PC-9 (cell line): ENCODE data around the gene WBP2NL. TPM values are rescaled to one million over a fixed set of nuclear protein-coding genes. Genes with fewer than 3 reads are reported as not detected.

Source experiments
- BruUV-seq: library from RNA; stranded (reverse); fragments of 400-500 nt; replicated peaks from 2 replicates; lab custom pipeline; 2021; lab: Mats Ljungman, UMichigan
- CTCF ChIA-PET: fragments of 300-600 bp; sonication (Branson Sonifier 250); formaldehyde crosslinking; loops from one replicate; lab custom pipeline; 2022; ENCODE audit warnings: antibody characterized with exemption; lab: Charles Lee
- POLR2A ChIA-PET: fragments of 300-600 bp; sonication (Branson Sonifier 250); formaldehyde crosslinking; loops from one replicate; lab custom pipeline; 2022; ENCODE audit warnings: antibody characterized with exemption; ENCODE audit not compliant: unreplicated experiment; lab: Charles Lee
- DNase-seq, 2 experiments: peaks; one replicate each; pipeline versions ENCODE4 v3.0.0 to v3.0.0-alpha.2; 2015 to 2022; ENCODE audit warnings: mixed read lengths in 1 of 2
- H2AFZ ChIP-seq: fragments of 200-600 bp; sonication (generic); 2 replicates; pipeline ENCODE4 v1.8.1; 2017; ENCODE audit warnings: antibody characterized with exemption
- H3F3A ChIP-seq: fragments of 200-600 bp; sonication (generic); 2 replicates; pipeline ENCODE4 v1.8.1; 2017; ENCODE audit warnings: antibody characterized with exemption, mild to moderate bottlenecking, low read depth; ENCODE audit not compliant: insufficient read depth
- H3K27ac ChIP-seq: fragments of 200-600 bp; sonication (generic); 2 replicates; pipeline ENCODE4 v1.6.1; 2016; ENCODE audit warnings: mixed run types
- H3K27me3 ChIP-seq: fragments of 200-600 bp; sonication (generic); 2 replicates; pipeline ENCODE4 v1.6.1; 2016; ENCODE audit warnings: low read depth, mixed run types; ENCODE audit not compliant: insufficient read depth
- H3K36me3 ChIP-seq: fragments of 200-600 bp; sonication (generic); 2 replicates; pipeline ENCODE4 v1.6.1; 2016; ENCODE audit warnings: low read depth, mixed run types
- H3K4me1 ChIP-seq: fragments of 200-600 bp; sonication (generic); replicated peaks from 2 replicates; pipeline ENCODE4 v1.6.1; 2016; ENCODE audit warnings: mixed run types; ENCODE audit not compliant: insufficient read depth
- H3K4me2 ChIP-seq: fragments of 200-600 bp; sonication (generic); 2 replicates; pipeline ENCODE4 v1.6.1; 2017; ENCODE audit warnings: mixed run types
- H3K4me3 ChIP-seq: fragments of 200-600 bp; sonication (generic); 2 replicates; pipeline ENCODE4 v1.6.1; 2016; ENCODE audit warnings: mixed run types
- H3K79me2 ChIP-seq: fragments of 200-600 bp; sonication (generic); 2 replicates; pipeline ENCODE4 v1.6.1; 2017; ENCODE audit warnings: low read depth, mixed run types
- H3K9me2 ChIP-seq: fragments of 200-600 bp; sonication (generic); 2 replicates; pipeline ENCODE4 v1.8.1; 2017; ENCODE audit warnings: mild to moderate bottlenecking; ENCODE audit not compliant: insufficient read depth
- H3K9me3 ChIP-seq: fragments of 200-600 bp; sonication (generic); 2 replicates; pipeline ENCODE4 v1.8.1; 2016; ENCODE audit warnings: low read depth; ENCODE audit not compliant: insufficient read depth
- H4K20me1 ChIP-seq: fragments of 200-600 bp; sonication (generic); 2 replicates; pipeline ENCODE4 v1.8.1; 2017; ENCODE audit not compliant: insufficient read depth
- EZH2 ChIP-seq: fragments of 200-600 bp; sonication (generic); IDR thresholded peaks from 2 replicates; pipeline ENCODE4 v1.8.0; 2017; ENCODE audit warnings: antibody characterized with exemption, low read depth
- intact Hi-C: fragments of 100-400 bp; cut with micrococcal nuclease; formaldehyde crosslinking; loops from one replicate; pipeline ENCODE4 v1.10.0; 2022; ENCODE audit not compliant: unreplicated experiment
- total RNA-seq: library from RNA; stranded (reverse); gene quantifications from 2 replicates; pipeline ENCODE4 v1.2.3, GENCODE V29; 2021
- TF ChIP-seq, protein P1 (sequence below): fragments of 200-600 bp; sonication (generic); conservative IDR thresholded peaks from 2 replicates; pipeline ENCODE4 v1.6.1; 2017; ENCODE audit warnings: mixed run types, antibody characterized with exemption, mild to moderate bottlenecking, moderate library complexity

WBP2NL gene
- total RNA-seq, 1 experiment from 2014 or later, result 7.1 TPM

- Histone ChIP-seq H2AFZ (no peak overlapping the region), H3K4me1 (no peaks in the 10 kb centered on the region), H3K9me2 (no peaks in the 10 kb centered on the region), H4K20me1 (no peaks in the 10 kb centered on the region), H3F3A (no peaks in the 10 kb centered on the region), H3K9me3 (peaks cover 11% of the 10 kb centered on the region), H3K27ac (no peak overlapping the region), H3K36me3 (peaks cover 5% of the 10 kb centered on the region; the same call in 1 of the 2 replicates), H3K4me3 (no peak overlapping the region), H3K79me2 (no peaks in the 10 kb centered on the region), H3K27me3 (no peaks in the 10 kb centered on the region), H3K4me2 (no peak overlapping the region)
- POLR2A ChIA-PET, result no interaction called here
- BruUV-seq, result no TSS peak
- TF ChIP-seq, protein P1, sequence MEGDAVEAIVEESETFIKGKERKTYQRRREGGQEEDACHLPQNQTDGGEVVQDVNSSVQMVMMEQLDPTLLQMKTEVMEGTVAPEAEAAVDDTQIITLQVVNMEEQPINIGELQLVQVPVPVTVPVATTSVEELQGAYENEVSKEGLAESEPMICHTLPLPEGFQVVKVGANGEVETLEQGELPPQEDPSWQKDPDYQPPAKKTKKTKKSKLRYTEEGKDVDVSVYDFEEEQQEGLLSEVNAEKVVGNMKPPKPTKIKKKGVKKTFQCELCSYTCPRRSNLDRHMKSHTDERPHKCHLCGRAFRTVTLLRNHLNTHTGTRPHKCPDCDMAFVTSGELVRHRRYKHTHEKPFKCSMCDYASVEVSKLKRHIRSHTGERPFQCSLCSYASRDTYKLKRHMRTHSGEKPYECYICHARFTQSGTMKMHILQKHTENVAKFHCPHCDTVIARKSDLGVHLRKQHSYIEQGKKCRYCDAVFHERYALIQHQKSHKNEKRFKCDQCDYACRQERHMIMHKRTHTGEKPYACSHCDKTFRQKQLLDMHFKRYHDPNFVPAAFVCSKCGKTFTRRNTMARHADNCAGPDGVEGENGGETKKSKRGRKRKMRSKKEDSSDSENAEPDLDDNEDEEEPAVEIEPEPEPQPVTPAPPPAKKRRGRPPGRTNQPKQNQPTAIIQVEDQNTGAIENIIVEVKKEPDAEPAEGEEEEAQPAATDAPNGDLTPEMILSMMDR, result no peak
- no peak for TF ChIP-seq EZH2
- no peak for DNase-seq
- intact Hi-C loops, result no loop called here
- CTCF ChIA-PET, result no interaction called here
Observed at GRCh38 chr22:42061041-42061440, 62.5 kb downstream of the WBP2NL start.

DNA sequence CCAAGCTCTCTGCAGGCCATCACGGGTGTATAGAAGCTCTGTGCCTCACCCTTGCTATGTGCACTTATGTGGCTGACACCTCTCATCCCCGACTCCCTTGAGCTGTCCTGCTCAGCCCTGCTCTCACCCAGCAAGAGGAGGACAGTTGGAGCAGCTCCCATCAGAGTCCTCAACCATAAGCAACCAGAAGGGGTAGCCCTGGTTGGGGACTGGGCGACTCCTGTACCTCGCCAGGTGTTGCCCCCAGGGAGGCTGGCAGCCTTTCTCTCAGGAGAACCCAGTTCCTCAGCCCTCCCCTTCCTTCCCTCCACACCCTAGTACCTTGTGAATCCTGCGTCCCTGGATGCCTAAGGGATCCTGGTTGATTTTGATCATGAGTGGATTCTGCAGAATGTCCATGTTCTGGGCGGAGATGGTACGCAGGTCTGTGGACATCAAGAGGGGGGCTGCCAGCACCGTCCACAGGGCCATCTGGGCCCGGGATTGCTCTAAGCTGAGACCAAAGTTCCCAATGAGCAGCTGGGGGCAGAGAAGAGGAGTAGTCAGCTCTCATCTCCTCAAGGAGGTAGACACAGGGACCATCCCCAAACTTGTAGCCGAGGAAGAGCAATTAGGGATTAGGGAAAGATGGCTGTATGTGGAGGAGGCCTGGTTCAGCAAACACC is 64.0 kb downstream of the WBP2NL start:
- BruUV-seq, result no TSS peak
- Histone ChIP-seq H4K20me1 (no peaks in the 10 kb centered on the region), H2AFZ (no peak overlapping the region), H3K4me3 (no peak overlapping the region), H3K9me3 (no peaks in the 10 kb centered on the region), H3K27me3 (no peaks in the 10 kb centered on the region), H3K79me2 (no peaks in the 10 kb centered on the region), H3K27ac (no peak overlapping the region), H3K9me2 (no peaks in the 10 kb centered on the region), H3K4me2 (no peak overlapping the region), H3K4me1 (no peaks in the 10 kb centered on the region), H3F3A (no peaks in the 10 kb centered on the region), H3K36me3 (no peaks in the 10 kb centered on the region)
- intact Hi-C loops, result no loop called here
- POLR2A ChIA-PET, result no interaction called here
- CTCF ChIA-PET, result no interaction called here
- no peak for DNase-seq
- TF ChIP-seq, protein P1, result no peak
- TF ChIP-seq EZH2, result no peak

DNA sequence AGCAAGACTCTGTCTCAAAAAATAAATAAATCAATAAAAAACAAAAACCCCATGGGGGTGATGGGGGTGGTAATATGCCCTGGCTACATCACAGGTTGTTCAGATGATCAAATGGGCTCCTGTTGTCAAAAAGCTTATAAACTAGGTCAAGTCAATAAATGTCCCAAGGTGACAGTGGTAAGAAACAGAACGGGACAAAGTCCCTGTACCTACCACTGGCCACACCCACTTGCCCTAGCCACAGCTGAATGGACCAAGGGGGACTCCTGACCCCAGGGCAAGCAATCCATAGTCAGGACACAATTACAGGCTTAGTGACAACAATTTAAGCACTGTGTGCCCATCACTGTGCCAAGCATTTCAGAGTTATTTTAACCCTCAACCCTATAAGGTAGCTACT is 66.0 kb downstream of the WBP2NL start:
- Histone ChIP-seq H3K9me2 (no peaks in the 10 kb centered on the region), H4K20me1 (no peaks in the 10 kb centered on the region), H3K4me2 (no peak overlapping the region), H3K4me1 (peaks cover 1% of the 10 kb centered on the region; the same call in 1 of the 2 replicates), H2AFZ (no peak overlapping the region), H3K79me2 (no peaks in the 10 kb centered on the region), H3K36me3 (no peaks in the 10 kb centered on the region), H3K4me3 (no peak overlapping the region), H3K27ac (no peak overlapping the region), H3K27me3 (no peaks in the 10 kb centered on the region), H3F3A (peaks cover 2% of the 10 kb centered on the region; the same call in 1 of the 2 replicates), H3K9me3 (no peaks in the 10 kb centered on the region)
- no peak for TF ChIP-seq EZH2
- TF ChIP-seq, protein P1, result no peak
- CTCF ChIA-PET, result no interaction called here
- BruUV-seq, result no TSS peak
- intact Hi-C loops, result no loop called here
- POLR2A ChIA-PET, result no interaction called here
- DNase-seq, result no peak
